Prostate gland (tissue), 2 donors: ENCODE measurements around the gene COLGALT1. TPM values are rescaled to one million over a fixed set of nuclear protein-coding genes. Genes with fewer than 3 reads are reported as not detected.

Source experiments
- DNase-seq: peaks from one replicate; pipeline ENCODE4 v3.0.0-alpha.2; 2019; ENCODE audit warnings: low spot score
- H3K27ac ChIP-seq, 2 donors: fragments of 200-600 bp; sonication (generic); 2 replicates each; pipeline ENCODE4 v1.5.1; 2017 to 2019
- H3K27me3 ChIP-seq: fragments of 200-600 bp; sonication (generic); replicated peaks from 2 replicates; pipeline ENCODE4 v1.5.1; 2019; ENCODE audit not compliant: insufficient read depth
- H3K36me3 ChIP-seq, 2 donors: fragments of 200-600 bp; sonication (generic); 1 replicate in 1 of 2; 2 replicates in 1 of 2; pipeline versions ENCODE4 v1.5.1 to v1.8.1; 2017 to 2019
- H3K4me1 ChIP-seq: fragments of 200-600 bp; sonication (generic); replicated peaks from 2 replicates; pipeline ENCODE4 v1.5.1; 2019
- H3K4me3 ChIP-seq, 2 donors: fragments of 200-600 bp; sonication (generic); 2 replicates each; pipeline ENCODE4 v1.5.1; 2017 to 2019
- H3K9me3 ChIP-seq: fragments of 200-600 bp; sonication (generic); 2 replicates; pipeline ENCODE4 v1.5.1; 2017
- CTCF ChIP-seq, 4 experiments: fragments of 200-600 bp in 2 of 4; fragments of 450-650 bp in 2 of 4; sonication (generic) in 2 of 4; IDR thresholded peaks; 1 replicate in 3 of 4; 2 replicates in 1 of 4; pipeline ENCODE4 v1.5.1; 2016 to 2019; ENCODE audit warnings: antibody characterized with exemption in 4 of 4, mild to moderate bottlenecking in 2 of 4, moderate library complexity in 2 of 4
- POLR2A ChIP-seq: fragments of 450-650 bp; IDR thresholded peaks from one replicate; pipeline ENCODE4 v1.6.1; 2016; ENCODE audit warnings: antibody characterized with exemption, mild to moderate bottlenecking
- POLR2AphosphoS5 ChIP-seq: sonication (generic); formaldehyde crosslinking; IDR thresholded peaks from one replicate; pipeline ENCODE4 v1.6.1; 2017; ENCODE audit warnings: antibody characterized with exemption
- WGBS: methylation state at CpG from one replicate; pipeline ENCODE4 v1.1.5; 2018; 5-methylcytosine and 5-hydroxymethylcytosine counted together
- intact Hi-C: fragments of 100-400 bp; cut with DNase I; formaldehyde crosslinking; loops from one replicate; pipeline ENCODE4 v1.14.2; 2022
- total RNA-seq, 2 donors: library from RNA; depleted of rRNA; stranded (reverse); fragments of >200 nt; gene quantifications; one replicate each; pipeline ENCODE4 v1.1.0, GENCODE V29; 2016

The COLGALT1 gene
- total RNA-seq, 2 donors from 2014 or later, result 29.3 to 85.1 TPM

- Histone ChIP-seq H3K4me1 (no peaks in the 10 kb centered on the region), H3K27me3 (no peaks in the 10 kb centered on the region), H3K9me3 (no peaks in the 10 kb centered on the region), H3K4me3 (no peak overlapping the region), H3K27ac (no peak overlapping the region), H3K36me3 (no peaks in the 10 kb centered on the region)
- DNase-seq, result no peak
- TF ChIP-seq CTCF (IDR thresholded peaks at IDR 0.05), result no peak
- no peak for TF ChIP-seq POLR2AphosphoS5
- TF ChIP-seq POLR2A, result no peak
- 100% methylated on average over 3 of the region's 3 CpGs for WGBS
- intact Hi-C loops, result no loop called here
Observed at GRCh38 chr19:17528610-17529009, 26.8 kb upstream of the COLGALT1 start.

GRCh38 chr19:17529239-17530158 is 25.9 kb upstream of the COLGALT1 start:
- no peak for TF ChIP-seq POLR2AphosphoS5
- no peak for TF ChIP-seq CTCF (IDR thresholded peaks at IDR 0.05)
- TF ChIP-seq POLR2A, result no peak
- 79% methylated on average over 8 of the region's 8 CpGs for WGBS
- H3K36me3 ChIP-seq, result no peaks in the 10 kb centered on the region
- H3K27me3 ChIP-seq, result no peaks in the 10 kb centered on the region
- H3K4me1 ChIP-seq, result no peaks in the 10 kb centered on the region
- H3K4me3 ChIP-seq, result no peak overlapping the region
- H3K9me3 ChIP-seq, result no peaks in the 10 kb centered on the region
- no peak overlapping the region for H3K27ac ChIP-seq
- intact Hi-C loops, result no loop called here
- DNase-seq, result no peak

- H3K36me3 ChIP-seq, result no peaks in the 10 kb centered on the region
- no peak overlapping the region for H3K27ac ChIP-seq
- no peaks in the 10 kb centered on the region for H3K27me3 ChIP-seq
- H3K4me3 ChIP-seq, result no peak overlapping the region
- no peaks in the 10 kb centered on the region for H3K4me1 ChIP-seq
- H3K9me3 ChIP-seq, result no peaks in the 10 kb centered on the region
- no peak for DNase-seq
- 18% methylated on average over 8 of the region's 8 CpGs for WGBS
- intact Hi-C loops, result no loop called here
- TF ChIP-seq POLR2A (no peak), POLR2AphosphoS5 (no peak)
Observed at GRCh38 chr19:17530586-17530985, 24.9 kb upstream of the COLGALT1 start.

- Histone ChIP-seq H3K9me3 (no peaks in the 10 kb centered on the region), H3K36me3 (no peaks in the 10 kb centered on the region), H3K27me3 (no peaks in the 10 kb centered on the region), H3K4me1 (no peaks in the 10 kb centered on the region), H3K4me3 (no peak overlapping the region), H3K27ac (no peak overlapping the region)
- DNase-seq, result no peak
- no peak for TF ChIP-seq CTCF (IDR thresholded peaks at IDR 0.05)
- intact Hi-C loops, result no loop called here
- 80% methylated on average over 16 of the region's 16 CpGs for WGBS
Observed at GRCh38 chr19:17532116-17532515, 23.3 kb upstream of the COLGALT1 start.

GRCh38 chr19:17532557-17532956 is 22.9 kb upstream of the COLGALT1 start:
- 69% methylated on average over 7 of the region's 7 CpGs for WGBS
- intact Hi-C loops, result no loop called here
- DNase-seq, result no peak
- no peaks in the 10 kb centered on the region for H3K27me3 ChIP-seq
- H3K9me3 ChIP-seq, result no peaks in the 10 kb centered on the region
- H3K4me3 ChIP-seq, result no peak overlapping the region
- no peak overlapping the region for H3K27ac ChIP-seq
- TF ChIP-seq CTCF (IDR thresholded peaks at IDR 0.05) (no peak), POLR2A (no peak), POLR2AphosphoS5 (no peak)
- H3K4me1 ChIP-seq, result no peaks in the 10 kb centered on the region
- no peaks in the 10 kb centered on the region for H3K36me3 ChIP-seq
